Stomach (tissue), 9 donors: Measurements from ENCODE around the gene IST1. TPM values are rescaled to one million over a fixed set of nuclear protein-coding genes. Genes with fewer than 3 reads are reported as not detected.

ENCODE experiments used
- DNase-seq, 2 donors: peaks; one replicate each; pipeline versions ENCODE4 v3.0.0 to v3.0.0-alpha.2; 2013 to 2019
- H3K27ac ChIP-seq, 5 donors: fragments of 200-600 bp in 4 of 5; sonication (generic) in 4 of 5; one replicate each; pipeline ENCODE4 v1.5.1; 2013 to 2019; ENCODE audit warnings: mild to moderate bottlenecking in 1 of 5, moderate library complexity in 1 of 5
- H3K27me3 ChIP-seq, 3 donors: fragments of 200-600 bp; sonication (generic); one replicate each; pipeline ENCODE4 v1.5.1; 2017 to 2019; ENCODE audit warnings: mixed run types in 1 of 3
- H3K36me3 ChIP-seq, 4 donors: fragments of 200-600 bp; sonication (generic); 1 replicate in 3 of 4; 2 replicates in 1 of 4; pipeline ENCODE4 v1.5.1; 2016 to 2019
- H3K4me1 ChIP-seq, 4 donors: fragments of 200-600 bp; sonication (generic); one replicate each; pipeline ENCODE4 v1.5.1; 2016 to 2019
- H3K4me3 ChIP-seq, 4 donors: fragments of 200-600 bp; sonication (generic) in 3 of 4; one replicate each; pipeline ENCODE4 v1.5.1; 2016 to 2019; ENCODE audit warnings: mild to moderate bottlenecking in 1 of 4
- H3K9me3 ChIP-seq, 4 donors: fragments of 200-600 bp; sonication (generic); one replicate each; pipeline ENCODE4 v1.5.1; 2016 to 2019
- CTCF ChIP-seq, 7 experiments: fragments of 450-650 bp in 4 of 7; fragments of 200-600 bp in 3 of 7; sonication (generic) in 3 of 7; IDR thresholded peaks; one replicate each; pipeline ENCODE4 v1.5.1; 2016 to 2019; ENCODE audit warnings: antibody characterized with exemption in 7 of 7, control low read depth in 2 of 7, mild to moderate bottlenecking in 1 of 7
- EP300 ChIP-seq: sonication (generic); formaldehyde crosslinking; IDR thresholded peaks from one replicate; pipeline ENCODE4 v1.6.1; 2017; ENCODE audit warnings: antibody characterized with exemption
- POLR2A ChIP-seq, 4 donors: fragments of 450-650 bp; IDR thresholded peaks; one replicate each; pipeline ENCODE4 v1.6.1; 2016; ENCODE audit warnings: antibody characterized with exemption in 4 of 4, control low read depth in 2 of 4, mild to moderate bottlenecking in 1 of 4, moderate library complexity in 1 of 4
- POLR2AphosphoS5 ChIP-seq, 3 donors: sonication (generic); formaldehyde crosslinking; IDR thresholded peaks; one replicate each; pipeline ENCODE4 v1.6.1; 2016; ENCODE audit warnings: antibody characterized with exemption in 3 of 3
- WGBS, 5 donors: extraction: QIAGEN DNeasy Blood & Tissue Kit in 3 of 5; methylation state at CpG; one replicate each; pipeline versions ENCODE4 v1.1.5 to v1.1.7; 2013 to 2018; 5-methylcytosine and 5-hydroxymethylcytosine counted together
- intact Hi-C: fragments of 100-400 bp; cut with DNase I; formaldehyde crosslinking; loops from one replicate; pipeline ENCODE4 v1.15.1; 2023; ENCODE audit warnings: low total_unique reads
- polyA plus RNA-seq, 3 donors: library from polyadenylated mRNA; stranded (reverse); fragments of 200-250 nt; gene quantifications; one replicate each; pipeline ENCODE4 v1.2.3, GENCODE V29; 2013
- total RNA-seq, 5 donors: library from RNA; depleted of rRNA; stranded (reverse); fragments of >200 nt; gene quantifications; one replicate each; pipeline versions ENCODE4 v1.1.0 to v1.2.3, GENCODE V29; 2014 to 2016
- donor health status: healthy with polysubstance abuse.
- donor health status: Bipolar disorder and iron deficiency.
- donor health status: healthy.

The IST1 gene
- total and polyA plus RNA-seq, 8 donors, result 76.0 to 270 (median 160) TPM

- WGBS, 5 donors, result 43 to 58% (median 47%) methylated on average over 4 of the region's 4 CpGs
- no peak for TF ChIP-seq POLR2AphosphoS5 (IDR thresholded peaks at IDR 0.05)
- TF ChIP-seq POLR2A (IDR thresholded peaks at IDR 0.05), result no peak
- no peak for TF ChIP-seq CTCF (IDR thresholded peaks at IDR 0.05)
- TF ChIP-seq EP300, result no peak
- Histone ChIP-seq H3K27ac (no peak overlapping the region), H3K4me3 (no peak overlapping the region), H3K36me3 (no peaks in the 10 kb centered on the region), H3K4me1 (no peaks in the 10 kb centered on the region), H3K9me3 (no peaks in the 10 kb centered on the region), H3K27me3 (no peaks in the 10 kb centered on the region)
- intact Hi-C loops, result no loop called here
- no peak for DNase-seq
Observed at GRCh38 chr16:71966932-71967331, 71.6 kb downstream of the IST1 start.

- peaks cover 0 to 9% (median 0%) of the 10 kb centered on the region in 4 donors for H3K4me1 ChIP-seq
- H3K4me3 ChIP-seq, result no peak overlapping the region
- DNase-seq, result no peak
- TF ChIP-seq POLR2AphosphoS5 (IDR thresholded peaks at IDR 0.05), result no peak
- TF ChIP-seq POLR2A (IDR thresholded peaks at IDR 0.05), result no peak
- TF ChIP-seq CTCF (IDR thresholded peaks at IDR 0.05), result no peak
- TF ChIP-seq EP300, result no peak
- H3K9me3 ChIP-seq, result no peaks in the 10 kb centered on the region
- WGBS, 5 donors, result 85 to 100% (median 93%) methylated on average over 2 of the region's 2 CpGs
- no peaks in the 10 kb centered on the region for H3K27me3 ChIP-seq
- no peak overlapping the region for H3K27ac ChIP-seq
- no peaks in the 10 kb centered on the region for H3K36me3 ChIP-seq
- intact Hi-C loops, result no loop called here
Observed at GRCh38 chr16:71969353-71969752, 74.0 kb downstream of the IST1 start.

GRCh38 chr16:71971571-71971970 lies 76.2 kb downstream of the IST1 start:
- H3K27ac ChIP-seq, result no peak overlapping the region
- no peak for DNase-seq
- intact Hi-C loops, result no loop called here
- H3K4me3 ChIP-seq, result no peak overlapping the region
- 90 to 97% (median 94%) methylated on average over 4 of the region's 4 CpGs for WGBS, 5 donors
- H3K36me3 ChIP-seq, result no peaks in the 10 kb centered on the region
- H3K27me3 ChIP-seq, result no peaks in the 10 kb centered on the region
- peaks cover 0 to 9% (median 0%) of the 10 kb centered on the region in 4 donors for H3K4me1 ChIP-seq
- no peak for TF ChIP-seq CTCF (IDR thresholded peaks at IDR 0.05)
- TF ChIP-seq POLR2AphosphoS5 (IDR thresholded peaks at IDR 0.05), result no peak
- no peak for TF ChIP-seq EP300
- no peak for TF ChIP-seq POLR2A (IDR thresholded peaks at IDR 0.05)
- no peaks in the 10 kb centered on the region for H3K9me3 ChIP-seq

- TF ChIP-seq CTCF (IDR thresholded peaks at IDR 0.05) (no peak), POLR2AphosphoS5 (IDR thresholded peaks at IDR 0.05) (no peak), POLR2A (IDR thresholded peaks at IDR 0.05) (no peak)
- H3K36me3 ChIP-seq, result no peaks in the 10 kb centered on the region
- no peak for DNase-seq
- intact Hi-C loops, result no loop called here
- no peak overlapping the region for H3K27ac ChIP-seq
- no peak overlapping the region for H3K4me3 ChIP-seq
- no peaks in the 10 kb centered on the region for H3K9me3 ChIP-seq
- peaks cover 0 to 9% (median 0%) of the 10 kb centered on the region in 4 donors for H3K4me1 ChIP-seq
- no peaks in the 10 kb centered on the region for H3K27me3 ChIP-seq
- WGBS, 5 donors, result 86 to 95% (median 91%) methylated on average over 3 of the region's 3 CpGs
Observed at GRCh38 chr16:71972356-71972755, 77.0 kb downstream of the IST1 start.
